ENCODE results near the gene CDC27. TPM values are rescaled to one million over a fixed set of nuclear protein-coding genes. Genes with fewer than 3 reads are reported as not detected.
A peak's percentile ranks its signal among the peaks of the same experiment; 100 is the strongest.

CDC27 gene
- total RNA-seq, 4 donors from 2014 or later: 26.5 to 65.9 (median 49.4) TPM

DNA sequence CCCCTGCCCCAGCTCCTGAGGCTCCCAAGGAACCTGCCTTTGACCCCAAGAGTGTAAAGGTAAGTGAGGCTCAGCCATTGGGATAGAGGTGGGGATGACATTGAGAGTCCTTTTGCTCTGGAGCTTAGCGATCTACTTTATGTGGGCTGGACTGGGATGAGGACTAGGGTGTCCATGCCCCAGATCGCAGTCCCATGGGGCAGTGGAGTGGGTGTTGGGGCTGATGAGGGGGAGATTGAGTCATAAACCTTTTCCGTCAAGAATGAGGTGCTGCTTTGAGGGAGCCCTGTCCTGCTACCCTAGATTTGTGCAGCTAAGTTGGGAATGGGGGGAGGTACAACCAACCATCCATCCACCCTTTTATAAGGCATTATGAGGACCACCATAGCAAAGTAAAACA is 20.4 kb upstream of the CDC27 start:
- intact Hi-C loops (cut with DNase I; ENCODE audit: low total_unique reads) (no loop called here), in situ Hi-C loops (cut with MboI; ENCODE audit: low sequenced_read_pairs in 4 of 4) (no loop called here)
- no peaks in the 10 kb centered on the region for H3K36me3 ChIP-seq
- no peak for DNase-seq
- ATAC-seq: no peak
- H3K4me3 ChIP-seq: no peak overlapping the region
- peaks cover 12 to 21% of the 10 kb centered on the region in 2 donors for H3K4me1 ChIP-seq
- no peaks in the 10 kb centered on the region for H3K9me3 ChIP-seq
- TF ChIP-seq POLR2A (IDR thresholded peaks at IDR 0.05): no peak
- TF ChIP-seq, protein P1, sequence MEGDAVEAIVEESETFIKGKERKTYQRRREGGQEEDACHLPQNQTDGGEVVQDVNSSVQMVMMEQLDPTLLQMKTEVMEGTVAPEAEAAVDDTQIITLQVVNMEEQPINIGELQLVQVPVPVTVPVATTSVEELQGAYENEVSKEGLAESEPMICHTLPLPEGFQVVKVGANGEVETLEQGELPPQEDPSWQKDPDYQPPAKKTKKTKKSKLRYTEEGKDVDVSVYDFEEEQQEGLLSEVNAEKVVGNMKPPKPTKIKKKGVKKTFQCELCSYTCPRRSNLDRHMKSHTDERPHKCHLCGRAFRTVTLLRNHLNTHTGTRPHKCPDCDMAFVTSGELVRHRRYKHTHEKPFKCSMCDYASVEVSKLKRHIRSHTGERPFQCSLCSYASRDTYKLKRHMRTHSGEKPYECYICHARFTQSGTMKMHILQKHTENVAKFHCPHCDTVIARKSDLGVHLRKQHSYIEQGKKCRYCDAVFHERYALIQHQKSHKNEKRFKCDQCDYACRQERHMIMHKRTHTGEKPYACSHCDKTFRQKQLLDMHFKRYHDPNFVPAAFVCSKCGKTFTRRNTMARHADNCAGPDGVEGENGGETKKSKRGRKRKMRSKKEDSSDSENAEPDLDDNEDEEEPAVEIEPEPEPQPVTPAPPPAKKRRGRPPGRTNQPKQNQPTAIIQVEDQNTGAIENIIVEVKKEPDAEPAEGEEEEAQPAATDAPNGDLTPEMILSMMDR (IDR thresholded peaks at IDR 0.05 in 4 of 5, conservative IDR thresholded peaks at IDR 0.05 in 1 of 5): no peak
- no peaks in the 10 kb centered on the region for H3K27me3 ChIP-seq
- no peak overlapping the region for H3K27ac ChIP-seq

DNA sequence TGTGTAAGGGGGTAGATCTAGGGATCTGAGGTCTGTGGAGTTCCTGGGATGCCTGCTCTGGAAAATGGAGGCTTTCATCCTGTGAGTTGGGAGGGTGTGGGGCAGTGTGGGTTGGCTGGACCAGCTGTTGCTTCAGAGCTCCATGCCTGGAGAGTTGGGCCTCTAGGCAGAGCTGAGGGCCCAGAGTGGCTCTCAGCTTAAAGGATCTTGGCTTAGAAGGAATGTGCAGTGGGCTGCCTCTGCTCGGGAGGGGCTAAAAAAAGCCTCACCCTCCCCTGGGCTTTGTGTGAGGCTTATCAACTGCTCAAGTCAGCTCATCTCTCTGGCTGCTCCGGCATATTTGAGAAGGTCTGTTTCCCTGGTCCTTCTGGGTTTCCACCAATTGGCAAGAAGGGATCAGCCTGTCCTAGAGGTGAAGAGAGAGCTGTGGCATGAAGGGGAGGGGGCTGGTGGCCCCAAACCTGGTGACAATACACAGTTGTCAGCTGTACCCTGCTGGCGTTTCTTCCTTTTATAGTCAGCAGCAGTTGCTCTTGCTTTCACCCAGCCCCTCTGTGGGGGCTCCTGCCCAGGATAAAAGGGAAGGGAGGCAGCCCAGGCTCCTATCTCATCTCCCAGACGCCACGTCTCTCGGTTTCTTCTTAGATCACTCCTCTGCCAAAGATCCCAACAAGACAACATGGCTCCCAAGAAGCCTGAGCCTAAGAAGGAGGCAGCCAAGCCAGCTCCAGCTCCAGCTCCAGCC is 19.8 kb upstream of the CDC27 start, which contains the start of gene MYL4:
Gene MYL4, plus strand, starts transcription at position 605 of the 745 bp plus-strand sequence. Its CDS starts 75 bp downstream, at position 680.
- Histone ChIP-seq H3K27me3 (no peaks in the 10 kb centered on the region), H3K27ac (no peak within 1 kb of the TSS), H3K9me3 (no peaks in the 10 kb centered on the region), H3K4me1 (peaks cover 18 to 27% of the 10 kb centered on the region in 2 donors), H3K36me3 (no peaks in the 10 kb centered on the region), H3K4me3 (no peak within 1 kb of the TSS)
- ATAC-seq: no peak
- intact Hi-C loops (cut with DNase I; ENCODE audit: low total_unique reads): no loop called here
- TF ChIP-seq, protein P1 (IDR thresholded peaks at IDR 0.05 in 4 of 5, conservative IDR thresholded peaks at IDR 0.05 in 1 of 5): no peak
- TF ChIP-seq POLR2A (IDR thresholded peaks at IDR 0.05): no peak
- in situ Hi-C loops (cut with MboI; ENCODE audit: low sequenced_read_pairs in 4 of 4): no loop called here
- no peak for DNase-seq

GRCh38 chr17:47207143-47208067 is 18.3 kb upstream of the CDC27 start:
- H3K36me3 ChIP-seq: no peaks in the 10 kb centered on the region
- H3K27ac ChIP-seq: no peak overlapping the region
- H3K27me3 ChIP-seq: no peaks in the 10 kb centered on the region
- DNase-seq: no peak
- TF ChIP-seq POLR2A (IDR thresholded peaks at IDR 0.05): no peak
- TF ChIP-seq, protein P1 (IDR thresholded peaks at IDR 0.05 in 4 of 5, conservative IDR thresholded peaks at IDR 0.05 in 1 of 5): no peak
- in situ Hi-C loops (cut with MboI; ENCODE audit: low sequenced_read_pairs in 4 of 4): no loop called here
- no peaks in the 10 kb centered on the region for H3K9me3 ChIP-seq
- intact Hi-C loops (cut with DNase I; ENCODE audit: low total_unique reads): no loop called here
- no peak for ATAC-seq
- peaks cover 23 to 33% of the 10 kb centered on the region in 2 donors for H3K4me1 ChIP-seq
- no peak overlapping the region for H3K4me3 ChIP-seq

GRCh38 chr17:47205419-47205963 is 16.4 kb upstream of the CDC27 start:
- Histone ChIP-seq H3K4me1 (peaks cover 23 to 33% of the 10 kb centered on the region in 2 donors), H3K9me3 (no peaks in the 10 kb centered on the region), H3K27ac (peak overlapping the region; percentile 68 to 81 (median 70)), H3K36me3 (no peaks in the 10 kb centered on the region), H3K4me3 (peak overlapping the region; percentile 26 to 56 (median 34)), H3K27me3 (no peaks in the 10 kb centered on the region)
- TF ChIP-seq, protein P1 (IDR thresholded peaks at IDR 0.05 in 4 of 5, conservative IDR thresholded peaks at IDR 0.05 in 1 of 5): no peak
- peak; percentile 6 to 14 for TF ChIP-seq POLR2A (IDR thresholded peaks at IDR 0.05)
- intact Hi-C loops (cut with DNase I; ENCODE audit: low total_unique reads): no loop called here
- peak; percentile 64 to 87 for ATAC-seq
- in situ Hi-C loops (cut with MboI; ENCODE audit: low sequenced_read_pairs in 4 of 4): no loop called here
- DNase-seq: peak; percentile 15 to 60
